Measurements from ENCODE around the gene ATP7B.

DNA sequence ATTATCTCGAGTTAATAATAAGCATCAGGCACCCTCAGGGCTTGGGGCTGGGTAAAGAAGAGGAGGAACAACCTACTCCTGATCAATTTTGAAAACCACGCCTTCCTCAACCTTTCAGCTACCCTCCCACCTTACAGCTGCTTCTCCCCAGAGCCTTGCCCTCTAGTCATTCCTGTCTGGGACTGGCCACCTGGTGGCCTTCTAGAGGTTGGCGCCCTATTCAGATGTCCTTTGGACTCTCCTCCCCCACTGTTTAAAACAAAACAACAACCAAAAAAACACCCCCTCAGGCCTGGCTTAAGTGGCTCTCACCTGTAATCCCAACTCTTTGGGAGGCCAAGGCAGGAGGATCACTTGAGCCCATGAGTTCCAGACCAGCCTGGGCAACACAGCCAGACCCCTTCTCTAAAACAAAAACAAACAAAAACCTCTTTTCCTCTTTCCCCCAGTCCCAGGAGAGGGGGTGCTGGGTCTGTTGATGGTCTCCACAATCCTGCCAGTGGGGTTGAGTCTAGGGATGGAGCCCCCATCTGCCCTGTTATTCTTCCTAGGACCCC is 87.2 kb downstream of the ATP7B start:
- no peak for TF ChIP-seq NFIC (IDR thresholded peaks at IDR 0.05)
- TF ChIP-seq, protein P1, sequence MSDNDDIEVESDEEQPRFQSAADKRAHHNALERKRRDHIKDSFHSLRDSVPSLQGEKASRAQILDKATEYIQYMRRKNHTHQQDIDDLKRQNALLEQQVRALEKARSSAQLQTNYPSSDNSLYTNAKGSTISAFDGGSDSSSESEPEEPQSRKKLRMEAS (IDR thresholded peaks at IDR 0.05): no peak
- peak; percentile 38 for TF ChIP-seq RAD21 (IDR thresholded peaks at IDR 0.05; ENCODE audit: low read depth)
- TF ChIP-seq CEBPB (IDR thresholded peaks at IDR 0.05): no peak
- no peak for TF ChIP-seq EP300 (IDR thresholded peaks at IDR 0.05; ENCODE audit: borderline replicate concordance)
- TF ChIP-seq CREB1 (IDR thresholded peaks at IDR 0.05; ENCODE audit: low read depth): no peak
- TF ChIP-seq, protein P2, sequence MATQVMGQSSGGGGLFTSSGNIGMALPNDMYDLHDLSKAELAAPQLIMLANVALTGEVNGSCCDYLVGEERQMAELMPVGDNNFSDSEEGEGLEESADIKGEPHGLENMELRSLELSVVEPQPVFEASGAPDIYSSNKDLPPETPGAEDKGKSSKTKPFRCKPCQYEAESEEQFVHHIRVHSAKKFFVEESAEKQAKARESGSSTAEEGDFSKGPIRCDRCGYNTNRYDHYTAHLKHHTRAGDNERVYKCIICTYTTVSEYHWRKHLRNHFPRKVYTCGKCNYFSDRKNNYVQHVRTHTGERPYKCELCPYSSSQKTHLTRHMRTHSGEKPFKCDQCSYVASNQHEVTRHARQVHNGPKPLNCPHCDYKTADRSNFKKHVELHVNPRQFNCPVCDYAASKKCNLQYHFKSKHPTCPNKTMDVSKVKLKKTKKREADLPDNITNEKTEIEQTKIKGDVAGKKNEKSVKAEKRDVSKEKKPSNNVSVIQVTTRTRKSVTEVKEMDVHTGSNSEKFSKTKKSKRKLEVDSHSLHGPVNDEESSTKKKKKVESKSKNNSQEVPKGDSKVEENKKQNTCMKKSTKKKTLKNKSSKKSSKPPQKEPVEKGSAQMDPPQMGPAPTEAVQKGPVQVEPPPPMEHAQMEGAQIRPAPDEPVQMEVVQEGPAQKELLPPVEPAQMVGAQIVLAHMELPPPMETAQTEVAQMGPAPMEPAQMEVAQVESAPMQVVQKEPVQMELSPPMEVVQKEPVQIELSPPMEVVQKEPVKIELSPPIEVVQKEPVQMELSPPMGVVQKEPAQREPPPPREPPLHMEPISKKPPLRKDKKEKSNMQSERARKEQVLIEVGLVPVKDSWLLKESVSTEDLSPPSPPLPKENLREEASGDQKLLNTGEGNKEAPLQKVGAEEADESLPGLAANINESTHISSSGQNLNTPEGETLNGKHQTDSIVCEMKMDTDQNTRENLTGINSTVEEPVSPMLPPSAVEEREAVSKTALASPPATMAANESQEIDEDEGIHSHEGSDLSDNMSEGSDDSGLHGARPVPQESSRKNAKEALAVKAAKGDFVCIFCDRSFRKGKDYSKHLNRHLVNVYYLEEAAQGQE (IDR thresholded peaks at IDR 0.05; ENCODE audit: low read depth): no peak
- no peak for TF ChIP-seq TAF1 (IDR thresholded peaks at IDR 0.05; ENCODE audit: low read depth)
- TF ChIP-seq ZBTB7A (IDR thresholded peaks at IDR 0.05; ENCODE audit: low read depth): no peak
- no peak for TF ChIP-seq FOXM1 (IDR thresholded peaks at IDR 0.05; ENCODE audit: borderline replicate concordance, low read depth)
- no peak for TF ChIP-seq TEAD4 (IDR thresholded peaks at IDR 0.05)
- TF ChIP-seq EGR1 (IDR thresholded peaks at IDR 0.05): no peak
- TF ChIP-seq, protein P3, sequence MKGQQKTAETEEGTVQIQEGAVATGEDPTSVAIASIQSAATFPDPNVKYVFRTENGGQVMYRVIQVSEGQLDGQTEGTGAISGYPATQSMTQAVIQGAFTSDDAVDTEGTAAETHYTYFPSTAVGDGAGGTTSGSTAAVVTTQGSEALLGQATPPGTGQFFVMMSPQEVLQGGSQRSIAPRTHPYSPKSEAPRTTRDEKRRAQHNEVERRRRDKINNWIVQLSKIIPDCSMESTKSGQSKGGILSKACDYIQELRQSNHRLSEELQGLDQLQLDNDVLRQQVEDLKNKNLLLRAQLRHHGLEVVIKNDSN (IDR thresholded peaks at IDR 0.05): no peak
- no peak for TF ChIP-seq YY1 (IDR thresholded peaks at IDR 0.05; ENCODE audit: low read depth)
